Duodenal mucosa (tissue), 2 donors: ENCODE results near the gene LRIG1.

Experiments used
- H3K27ac ChIP-seq: one replicate; pipeline ENCODE4 v1.7.0; 2013; ENCODE audit warnings: low read depth, low read length
- H3K27me3 ChIP-seq, 2 donors: one replicate each; pipeline ENCODE4 v1.7.0; 2013; ENCODE audit warnings: low read length in 2 of 2, control low read depth in 1 of 2; ENCODE audit not compliant: insufficient read depth in 2 of 2, control insufficient read depth in 1 of 2
- H3K36me3 ChIP-seq, 2 donors: one replicate each; pipeline ENCODE4 v1.7.0; 2013; ENCODE audit warnings: low read length in 2 of 2, control low read depth in 1 of 2; ENCODE audit not compliant: insufficient read depth in 2 of 2, control insufficient read depth in 1 of 2
- H3K4me1 ChIP-seq, 2 donors: one replicate each; pipeline ENCODE4 v1.7.0; 2013; ENCODE audit warnings: low read length in 2 of 2, control low read depth in 1 of 2; ENCODE audit not compliant: insufficient read depth in 2 of 2, control insufficient read depth in 1 of 2
- H3K4me3 ChIP-seq, 2 donors: one replicate each; pipeline ENCODE4 v1.7.0; 2013; ENCODE audit warnings: low read length in 2 of 2, low read depth in 1 of 2
- H3K9ac ChIP-seq, 2 donors: one replicate each; pipeline ENCODE4 v1.7.0; 2013; ENCODE audit warnings: low read length in 2 of 2, low read depth in 1 of 2
- H3K9me3 ChIP-seq, 2 donors: one replicate each; pipeline ENCODE4 v1.7.0; 2013; ENCODE audit warnings: low read length in 2 of 2, control low read depth in 1 of 2; ENCODE audit not compliant: control insufficient read depth in 1 of 2

LRIG1 gene

DNA sequence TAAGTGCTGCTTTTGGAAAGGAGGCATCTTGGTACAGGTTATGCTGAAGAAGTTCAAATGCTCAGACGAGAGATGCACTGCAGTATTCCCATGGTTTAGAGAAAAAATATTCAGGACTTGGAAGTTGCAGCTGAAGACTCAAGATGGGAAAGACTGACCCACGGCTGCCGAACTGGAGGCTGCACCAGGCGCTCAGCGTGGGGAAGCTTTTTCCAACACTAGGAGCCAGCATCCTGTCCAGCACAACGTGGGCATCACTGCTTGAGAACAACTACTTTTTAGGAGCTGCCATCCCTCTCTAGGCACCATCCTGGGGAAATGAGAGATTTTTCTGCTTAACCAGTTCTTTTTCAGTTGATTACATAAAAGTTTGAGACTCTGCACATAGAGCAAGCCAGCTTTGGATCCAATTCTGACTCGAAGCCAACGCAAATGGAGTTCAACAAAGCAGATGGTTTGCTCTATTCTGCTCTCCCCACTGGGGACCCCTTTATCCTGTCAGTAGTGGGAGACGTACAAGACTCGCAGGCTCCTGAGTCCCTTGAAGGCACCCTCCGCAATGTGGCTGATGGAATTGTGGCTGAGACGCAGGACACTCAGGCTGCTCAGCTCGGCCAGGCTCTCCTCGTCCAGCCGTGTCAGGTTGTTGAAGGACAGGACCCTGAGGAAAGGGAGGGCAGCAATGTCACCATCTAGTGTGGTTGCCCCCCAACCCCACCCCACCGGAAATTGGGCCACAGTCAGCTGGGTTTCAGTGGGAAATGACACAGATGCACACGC, 93.8 kb downstream of the LRIG1 start:
- H3K4me3 ChIP-seq: no peak overlapping the region
- no peaks in the 10 kb centered on the region for H3K9me3 ChIP-seq
- no peaks in the 10 kb centered on the region for H3K27me3 ChIP-seq
- no peak overlapping the region for H3K27ac ChIP-seq
- H3K36me3 ChIP-seq: peaks cover 36 to 82% of the 10 kb centered on the region in 2 donors
- no peak overlapping the region for H3K9ac ChIP-seq
- peaks cover 12 to 13% of the 10 kb centered on the region in 2 donors for H3K4me1 ChIP-seq

GRCh38 chr3:66406163-66406562, 94.7 kb downstream of the LRIG1 start:
- H3K9me3 ChIP-seq: no peaks in the 10 kb centered on the region
- peaks cover 12 to 13% of the 10 kb centered on the region in 2 donors for H3K4me1 ChIP-seq
- H3K27me3 ChIP-seq: no peaks in the 10 kb centered on the region
- no peak overlapping the region for H3K4me3 ChIP-seq
- H3K27ac ChIP-seq: no peak overlapping the region
- H3K36me3 ChIP-seq: peaks cover 36 to 85% of the 10 kb centered on the region in 2 donors
- H3K9ac ChIP-seq: no peak overlapping the region

DNA sequence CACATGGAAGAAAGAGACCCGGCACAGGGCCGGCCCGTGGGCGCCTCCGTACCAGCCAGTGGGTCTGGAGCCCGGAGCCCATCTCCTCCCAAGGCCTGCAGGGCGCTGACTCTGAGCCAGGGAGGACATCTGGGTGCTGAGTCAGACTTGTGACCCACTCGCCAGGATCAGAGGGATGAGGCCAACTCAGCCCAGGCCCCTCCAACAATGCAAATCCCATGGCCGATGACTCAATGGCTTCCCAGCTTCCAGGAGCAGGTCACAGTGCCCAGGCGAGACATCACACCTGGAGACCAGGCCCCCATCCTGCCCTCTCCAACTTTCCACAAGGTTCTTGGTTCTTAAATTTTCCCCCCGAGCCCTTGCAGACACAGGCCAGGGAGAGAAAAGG, 95.1 kb downstream of the LRIG1 start:
- no peak overlapping the region for H3K9ac ChIP-seq
- no peak overlapping the region for H3K27ac ChIP-seq
- H3K4me3 ChIP-seq: no peak overlapping the region
- H3K4me1 ChIP-seq: peaks cover 12 to 13% of the 10 kb centered on the region in 2 donors
- peaks cover 32 to 85% of the 10 kb centered on the region in 2 donors for H3K36me3 ChIP-seq
- H3K27me3 ChIP-seq: no peaks in the 10 kb centered on the region
- H3K9me3 ChIP-seq: no peaks in the 10 kb centered on the region

DNA sequence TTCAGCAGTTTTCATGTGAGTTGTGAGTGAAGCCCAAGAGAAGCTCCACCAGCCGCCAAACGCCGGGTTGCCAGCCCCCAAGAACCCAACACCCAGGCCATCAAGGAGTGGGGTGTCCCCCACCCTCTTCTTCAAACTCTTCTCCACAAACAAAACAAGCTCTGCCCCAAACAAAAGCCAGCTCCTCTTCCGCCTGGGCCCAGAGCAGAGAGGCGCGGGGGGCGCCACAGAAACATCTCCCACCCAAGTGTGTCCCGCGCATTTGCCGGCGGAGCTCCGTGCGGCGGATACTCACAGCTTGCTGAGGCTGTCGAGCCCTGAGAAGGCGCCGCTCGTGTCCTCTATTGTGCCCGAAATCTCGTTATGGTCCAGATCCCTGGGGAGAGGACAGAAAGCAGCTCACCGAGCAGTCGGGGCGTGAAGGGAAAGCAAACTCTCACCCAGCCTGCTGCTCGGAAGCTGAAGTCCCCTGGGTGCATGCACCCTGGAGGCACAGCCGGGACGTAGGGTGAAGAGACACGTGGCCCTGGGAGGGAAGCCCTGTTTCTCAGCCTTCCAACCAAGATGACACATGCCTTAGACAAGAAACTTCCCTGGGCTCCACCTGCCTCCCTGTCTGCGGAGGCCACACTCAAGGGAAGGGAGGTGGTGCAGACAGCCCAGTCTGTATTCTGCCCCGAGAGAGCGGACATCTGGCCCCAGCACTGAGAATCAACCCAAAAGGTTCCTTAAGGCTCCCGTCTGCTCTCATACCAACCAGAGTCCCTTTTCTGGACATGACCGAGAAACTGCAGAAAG, 95.7 kb downstream of the LRIG1 start:
- no peaks in the 10 kb centered on the region for H3K27me3 ChIP-seq

DNA sequence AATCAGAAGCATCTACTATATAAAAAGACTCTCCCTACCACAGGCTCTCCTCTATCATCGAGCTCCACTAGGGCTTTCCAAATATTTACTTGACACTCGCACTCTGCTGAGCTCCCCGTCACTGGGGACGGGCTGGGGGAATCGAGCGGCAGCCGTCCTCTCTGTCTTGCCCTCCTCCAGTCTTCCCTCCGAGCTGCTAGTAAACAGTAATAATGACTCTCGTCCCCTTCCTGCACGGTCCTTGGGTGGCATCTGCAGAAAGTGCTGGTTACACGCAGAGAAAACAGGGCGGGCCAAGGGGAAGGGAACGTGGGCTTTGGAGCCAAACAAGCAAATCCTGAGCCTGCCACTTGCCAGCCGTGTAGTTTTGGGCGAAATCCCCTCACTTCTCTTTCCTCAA, 96.6 kb downstream of the LRIG1 start:
- Histone ChIP-seq H3K27me3 (no peaks in the 10 kb centered on the region), H3K4me1 (peaks cover 12 to 13% of the 10 kb centered on the region in 2 donors), H3K9me3 (no peaks in the 10 kb centered on the region), H3K36me3 (peaks cover 28 to 82% of the 10 kb centered on the region in 2 donors), H3K9ac (no peak overlapping the region), H3K27ac (no peak overlapping the region), H3K4me3 (no peak overlapping the region)

More for the DNA sequence above, 95.7 kb downstream of the LRIG1 start:
- no peak overlapping the region for H3K9ac ChIP-seq
- no peak overlapping the region for H3K27ac ChIP-seq
- peaks cover 12 to 13% of the 10 kb centered on the region in 2 donors for H3K4me1 ChIP-seq
- no peak overlapping the region for H3K4me3 ChIP-seq
- H3K9me3 ChIP-seq: no peaks in the 10 kb centered on the region
- peaks cover 31 to 85% of the 10 kb centered on the region in 2 donors for H3K36me3 ChIP-seq

- Histone ChIP-seq H3K4me1 (peaks cover 10 to 11% of the 10 kb centered on the region in 2 donors), H3K9ac (no peak overlapping the region)
Observed at GRCh38 chr3:66403323-66403990, 97.4 kb downstream of the LRIG1 start.

DNA sequence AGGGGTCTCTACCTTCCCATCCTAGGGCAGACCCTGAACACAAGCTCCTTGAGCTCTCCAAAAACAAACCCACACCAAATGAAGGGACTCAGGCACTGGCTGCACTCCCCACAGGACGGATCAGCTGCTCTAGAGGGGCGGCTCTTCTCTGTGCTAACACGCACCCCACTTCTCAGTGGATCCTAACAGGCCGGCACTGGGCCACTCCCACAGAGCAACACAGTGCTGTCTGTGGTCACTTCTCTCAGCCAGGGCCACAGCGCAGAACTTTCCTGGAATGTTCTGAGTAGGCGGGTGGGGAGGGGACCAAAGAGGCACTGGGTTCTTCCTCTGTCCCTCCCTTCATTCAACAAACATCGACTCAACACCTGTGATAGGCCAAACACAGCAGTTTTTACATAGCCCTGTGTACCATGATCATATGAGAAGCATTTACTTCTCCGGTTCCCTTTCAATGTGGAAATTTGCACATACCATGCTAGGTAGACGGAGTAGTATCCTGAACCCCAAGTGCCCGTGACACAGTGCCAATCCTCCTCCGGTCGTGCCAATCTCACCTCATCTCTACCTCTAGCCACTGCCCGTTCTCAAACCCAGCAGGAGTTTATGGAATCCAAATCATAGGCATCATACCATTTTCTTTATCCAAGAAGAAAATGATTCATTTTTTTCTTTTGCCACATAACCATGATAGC, 98.1 kb downstream of the LRIG1 start:
- no peak overlapping the region for H3K27ac ChIP-seq
- no peaks in the 10 kb centered on the region for H3K9me3 ChIP-seq
- H3K4me3 ChIP-seq: no peak overlapping the region
- H3K27me3 ChIP-seq: no peaks in the 10 kb centered on the region
- H3K36me3 ChIP-seq: peaks cover 40 to 82% of the 10 kb centered on the region in 2 donors
- no peak overlapping the region for H3K9ac ChIP-seq
- peaks cover 3 to 5% of the 10 kb centered on the region in 2 donors for H3K4me1 ChIP-seq

More at GRCh38 chr3:66403323-66403990, 97.4 kb downstream of the LRIG1 start:
- H3K4me3 ChIP-seq: no peak overlapping the region
- no peaks in the 10 kb centered on the region for H3K27me3 ChIP-seq
- peaks cover 33 to 81% of the 10 kb centered on the region in 2 donors for H3K36me3 ChIP-seq
- no peak overlapping the region for H3K27ac ChIP-seq
- H3K9me3 ChIP-seq: no peaks in the 10 kb centered on the region

GRCh38 chr3:66401675-66402491, 98.9 kb downstream of the LRIG1 start:
- H3K36me3 ChIP-seq: peaks cover 41 to 82% of the 10 kb centered on the region in 2 donors
- H3K4me1 ChIP-seq: no peaks in the 10 kb centered on the region
- H3K9me3 ChIP-seq: no peaks in the 10 kb centered on the region
- no peaks in the 10 kb centered on the region for H3K27me3 ChIP-seq
- H3K27ac ChIP-seq: no peak overlapping the region
- H3K9ac ChIP-seq: no peak overlapping the region
- H3K4me3 ChIP-seq: no peak overlapping the region

DNA sequence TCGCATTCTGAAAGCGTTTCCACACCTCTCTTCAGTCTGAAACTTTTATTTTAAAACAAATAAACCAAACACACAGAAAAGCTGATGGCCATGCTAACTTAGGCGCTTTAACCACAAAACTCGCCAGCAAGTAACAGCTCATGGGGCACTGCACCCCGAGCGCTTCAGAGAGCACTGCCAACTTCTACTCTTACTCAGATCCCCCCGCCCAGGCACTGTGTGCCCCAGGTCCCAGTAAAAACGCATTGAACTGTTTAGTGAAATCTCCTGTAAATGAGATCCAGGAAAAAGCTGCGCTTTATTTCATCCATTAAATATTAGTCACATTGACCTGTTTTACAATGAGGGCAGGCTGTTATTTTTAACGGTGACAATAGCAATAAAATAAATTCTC, 99.7 kb downstream of the LRIG1 start:
- H3K4me3 ChIP-seq: no peak overlapping the region
- H3K36me3 ChIP-seq: peaks cover 44 to 82% of the 10 kb centered on the region in 2 donors
- no peak overlapping the region for H3K27ac ChIP-seq
- no peaks in the 10 kb centered on the region for H3K9me3 ChIP-seq
- no peaks in the 10 kb centered on the region for H3K4me1 ChIP-seq
- no peak overlapping the region for H3K9ac ChIP-seq
- no peaks in the 10 kb centered on the region for H3K27me3 ChIP-seq
